Posterior vena cava (tissue), 2 donors: Measurements from ENCODE around the gene CIZ1. TPM values are rescaled to one million over a fixed set of nuclear protein-coding genes. Genes with fewer than 3 reads are reported as not detected.
"Not testable (repeated sequence)": the region's sequence is repeated elsewhere in the genome, so short reads cannot be mapped to it uniquely, and the experiment has no call there.

Source experiments
- DNase-seq: peaks from one replicate; pipeline ENCODE4 v3.0.0-alpha.2; 2020; ENCODE audit warnings: low spot score
- intact Hi-C, 2 donors: fragments of 100-400 bp; cut with DNase I; formaldehyde crosslinking; loops; one replicate each; pipeline versions ENCODE4 v1.14.1 to v1.14.2; 2022 to 2023
- total RNA-seq, 2 donors: library from RNA; stranded (reverse); fragmentation: NEBNext Ultra II Directional; extraction: Animal tissue kit (Norgen Biotek cat#: 25700); gene quantifications; one replicate each; pipeline ENCODE4 v1.2.1, GENCODE V29; 2021
- donor health status: DM: yes; HTN: yes; CAD: no.
- donor health status: DM: yes; HTN: yes; CAD: no.

The CIZ1 gene
- total RNA-seq, 2 donors from 2014 or later, result 88.3 to 99.4 TPM

- DNase-seq, result peak; percentile 50
- intact Hi-C loops, result not testable (repeated sequence)
Measured at GRCh38 chr9:128135561-128135960, 55.8 kb downstream of the CIZ1 start.

- intact Hi-C loops, result not testable (repeated sequence)
- peak; percentile 44 for DNase-seq
Measured at GRCh38 chr9:128132139-128132538, 59.2 kb downstream of the CIZ1 start.

- peak; percentile 57 for DNase-seq
- intact Hi-C loops, result not testable (repeated sequence)
Measured at GRCh38 chr9:128131346-128131745, 60.0 kb downstream of the CIZ1 start.

- intact Hi-C loops, result not testable (repeated sequence)
- DNase-seq, result peak; percentile 73
Measured at GRCh38 chr9:128130651-128131050, 60.7 kb downstream of the CIZ1 start.

GRCh38 chr9:128129976-128130590, 61.3 kb downstream of the CIZ1 start:
- intact Hi-C loops, result not testable (repeated sequence)
- peak; percentile 85 for DNase-seq

GRCh38 chr9:128128836-128129590, 62.4 kb downstream of the CIZ1 start:
- intact Hi-C loops, result no loop called here
- DNase-seq, result peak; percentile 79

- DNase-seq, result peak; percentile 94
- intact Hi-C loops, result no loop called here
Measured at GRCh38 chr9:128127990-128128835, 63.2 kb downstream of the CIZ1 start.

GRCh38 chr9:128127568-128127989, 63.8 kb downstream of the CIZ1 start, which contains the start of gene PTGES2:
Gene PTGES2 (minus strand): TSS chr9:128127729. CDS start chr9:128127717, 12 bp downstream.
- peak; percentile 95 for DNase-seq
- intact Hi-C loops, result no loop called here

GRCh38 chr9:128125580-128126354, 65.6 kb downstream of the CIZ1 start:
- peak; percentile 63 for DNase-seq
- intact Hi-C loops, result no loop called here

- intact Hi-C loops, result no loop called here
- peak; percentile 88 for DNase-seq
Measured at GRCh38 chr9:128124873-128125579, 66.3 kb downstream of the CIZ1 start.

- intact Hi-C loops, result no loop called here
- peak; percentile 47 for DNase-seq
Measured at GRCh38 chr9:128124451-128124850, 66.9 kb downstream of the CIZ1 start.

GRCh38 chr9:128123451-128124080, 67.8 kb downstream of the CIZ1 start:
- intact Hi-C loops, result no loop called here
- peak; percentile 80 for DNase-seq

- intact Hi-C loops, result no loop called here
- DNase-seq, result peak; percentile 72
Measured at GRCh38 chr9:128122809-128123175, 68.6 kb downstream of the CIZ1 start.

GRCh38 chr9:128121924-128122808, 69.2 kb downstream of the CIZ1 start:
- DNase-seq, result peak; percentile 75

GRCh38 chr9:128121466-128121810, 69.9 kb downstream of the CIZ1 start:
- intact Hi-C loops, result no loop called here
- no peak for DNase-seq

More at GRCh38 chr9:128121924-128122808, 69.2 kb downstream of the CIZ1 start:
- intact Hi-C loops, result no loop called here

- intact Hi-C loops, result no loop called here
- peak; percentile 73 for DNase-seq
Measured at GRCh38 chr9:128120741-128121465, 70.5 kb downstream of the CIZ1 start.
